ENCODE results near the gene ARV1.
"Not testable (repeated sequence)": the region's sequence is repeated elsewhere in the genome, so short reads cannot be mapped to it uniquely, and the experiment has no call there.

The ARV1 gene

GRCh38 chr1:231045286-231045685, 66.4 kb downstream of the ARV1 start:
- DNase-seq, result no peak

- not testable (repeated sequence) for DNase-seq
Observed at GRCh38 chr1:231045921-231046729, 67.2 kb downstream of the ARV1 start.

GRCh38 chr1:231046730-231047395, 68.0 kb downstream of the ARV1 start:
- no peak for DNase-seq

GRCh38 chr1:231047529-231047928, 68.6 kb downstream of the ARV1 start:
- DNase-seq, result not testable (repeated sequence)

GRCh38 chr1:231048419-231048818, 69.5 kb downstream of the ARV1 start:
- DNase-seq, result not testable (repeated sequence)

GRCh38 chr1:231049121-231049979, 70.5 kb downstream of the ARV1 start:
- no peak for DNase-seq
